AG04449 (cell line): Measurements from ENCODE around the gene ACVRL1.
A peak's percentile ranks its signal among the peaks of the same experiment; 100 is the strongest.

Source experiments
- CTCF ChIA-PET: fragments of 350-600 bp; formaldehyde crosslinking; extraction: SDS; loops from one replicate; lab custom pipeline; 2021; ENCODE audit warnings: antibody characterized with exemption; lab: Yijun Ruan, JAX
- POLR2A ChIA-PET: fragments of 400-600, 350-600 bp; formaldehyde crosslinking; extraction: SDS; loops from one replicate; lab custom pipeline; 2020; ENCODE audit warnings: antibody characterized with exemption, inconsistent platforms; lab: Yijun Ruan, JAX
- DNase-seq: peaks from one replicate; pipeline ENCODE4 v3.0.0-alpha.2; 2010; ENCODE audit warnings: low read depth, low spot score
- H3K4me3 ChIP-seq: 2 replicates; pipeline ENCODE4 v1.5.1; 2011; ENCODE audit warnings: low read depth, mild to moderate bottlenecking, control low read depth, low read length
- TF ChIP-seq, protein P1 (sequence below): IDR thresholded peaks from one replicate; pipeline ENCODE4 v1.5.1; 2011; ENCODE audit warnings: mild to moderate bottlenecking, moderate library complexity, low read length, control low read depth, inconsistent platforms; ENCODE audit not compliant: insufficient read depth; ENCODE audit errors: missing control alignments

Gene ACVRL1

DNA sequence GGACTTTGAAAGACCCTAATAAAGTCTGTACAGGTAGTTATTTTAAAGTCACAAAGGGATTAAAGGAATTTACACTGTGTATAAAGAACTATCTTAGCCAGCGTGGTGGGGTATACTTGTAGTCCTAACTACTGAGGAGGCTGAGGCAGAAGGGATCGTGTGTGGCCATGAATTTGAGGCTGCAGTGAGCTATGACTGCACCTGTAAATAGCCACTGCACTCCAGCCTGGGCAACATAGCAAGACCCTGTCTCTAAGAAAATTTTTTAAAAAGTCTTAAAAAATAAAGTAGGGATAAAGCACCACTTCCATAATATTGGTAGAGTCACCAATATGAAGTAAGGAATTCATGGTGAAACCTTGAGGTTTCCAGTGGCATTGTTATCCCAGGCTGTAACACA lies 62.3 kb downstream of the ACVRL1 start:
- TF ChIP-seq, protein P1, sequence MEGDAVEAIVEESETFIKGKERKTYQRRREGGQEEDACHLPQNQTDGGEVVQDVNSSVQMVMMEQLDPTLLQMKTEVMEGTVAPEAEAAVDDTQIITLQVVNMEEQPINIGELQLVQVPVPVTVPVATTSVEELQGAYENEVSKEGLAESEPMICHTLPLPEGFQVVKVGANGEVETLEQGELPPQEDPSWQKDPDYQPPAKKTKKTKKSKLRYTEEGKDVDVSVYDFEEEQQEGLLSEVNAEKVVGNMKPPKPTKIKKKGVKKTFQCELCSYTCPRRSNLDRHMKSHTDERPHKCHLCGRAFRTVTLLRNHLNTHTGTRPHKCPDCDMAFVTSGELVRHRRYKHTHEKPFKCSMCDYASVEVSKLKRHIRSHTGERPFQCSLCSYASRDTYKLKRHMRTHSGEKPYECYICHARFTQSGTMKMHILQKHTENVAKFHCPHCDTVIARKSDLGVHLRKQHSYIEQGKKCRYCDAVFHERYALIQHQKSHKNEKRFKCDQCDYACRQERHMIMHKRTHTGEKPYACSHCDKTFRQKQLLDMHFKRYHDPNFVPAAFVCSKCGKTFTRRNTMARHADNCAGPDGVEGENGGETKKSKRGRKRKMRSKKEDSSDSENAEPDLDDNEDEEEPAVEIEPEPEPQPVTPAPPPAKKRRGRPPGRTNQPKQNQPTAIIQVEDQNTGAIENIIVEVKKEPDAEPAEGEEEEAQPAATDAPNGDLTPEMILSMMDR, result no peak
- ChIA-PET CTCF (interaction anchor here (1.0 to 3.8 kb wide), 5 partner anchors 11 to 98 kb away, joined by 3 to 29 read pairs (median 7); no protein-coding TSS in a partner anchor), POLR2A (no interaction called here)
- no peak for DNase-seq
- H3K4me3 ChIP-seq, result no peak overlapping the region

GRCh38 chr12:51970904-51971646 lies 63.8 kb downstream of the ACVRL1 start:
- CTCF ChIA-PET, result interaction anchor here (0.9 to 3.8 kb wide), 16 partner anchors 9 to 100 kb away, joined by 3 to 29 read pairs (median 6); partner anchors contain the start of gene ACVRL1
- TF ChIP-seq, protein P1, result peak; percentile 61
- H3K4me3 ChIP-seq, result no peak overlapping the region
- DNase-seq, result no peak
- POLR2A ChIA-PET, result no interaction called here

DNA sequence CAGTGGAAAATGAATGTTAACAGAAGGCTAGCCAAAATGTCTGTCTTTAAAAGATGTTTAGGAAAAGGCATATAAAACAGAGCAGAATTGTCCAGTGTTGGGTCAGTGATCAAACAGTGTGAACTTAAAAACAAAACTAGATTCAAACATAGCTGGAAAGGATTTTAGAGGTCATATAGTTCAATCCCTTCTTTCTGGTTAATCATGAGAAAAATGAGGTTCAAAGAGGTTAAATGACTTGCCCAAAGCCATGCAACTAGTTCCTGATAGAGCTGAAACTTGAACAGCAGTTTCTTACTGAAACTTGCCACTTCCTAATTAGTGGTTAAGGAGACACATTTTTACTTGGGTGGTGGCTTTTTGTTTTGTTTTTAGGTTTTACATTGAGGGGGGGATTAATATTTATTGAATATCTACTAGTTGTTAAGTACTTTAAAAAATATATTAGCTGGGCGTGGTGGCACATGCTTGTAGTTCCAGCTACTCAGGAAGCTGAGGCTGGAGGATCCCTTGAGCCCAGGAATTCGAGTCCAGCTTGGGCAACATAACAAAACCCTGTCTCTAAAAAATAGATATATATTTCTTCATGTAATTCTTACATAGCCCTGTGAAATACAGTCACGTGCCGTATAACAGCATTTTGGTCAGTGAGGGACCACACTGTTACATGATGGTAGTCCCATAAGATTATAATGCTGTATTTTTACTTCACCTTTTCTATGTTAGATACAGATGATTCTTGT lies 64.5 kb downstream of the ACVRL1 start:
- TF ChIP-seq, protein P1, result no peak
- ChIA-PET CTCF (interaction anchor here (0.9 to 3.8 kb wide), 15 partner anchors 10 to 78 kb away, joined by 3 to 29 read pairs (median 7); partner anchors contain the start of gene ACVRL1), POLR2A (no interaction called here)
- no peak overlapping the region for H3K4me3 ChIP-seq
- DNase-seq, result no peak

DNA sequence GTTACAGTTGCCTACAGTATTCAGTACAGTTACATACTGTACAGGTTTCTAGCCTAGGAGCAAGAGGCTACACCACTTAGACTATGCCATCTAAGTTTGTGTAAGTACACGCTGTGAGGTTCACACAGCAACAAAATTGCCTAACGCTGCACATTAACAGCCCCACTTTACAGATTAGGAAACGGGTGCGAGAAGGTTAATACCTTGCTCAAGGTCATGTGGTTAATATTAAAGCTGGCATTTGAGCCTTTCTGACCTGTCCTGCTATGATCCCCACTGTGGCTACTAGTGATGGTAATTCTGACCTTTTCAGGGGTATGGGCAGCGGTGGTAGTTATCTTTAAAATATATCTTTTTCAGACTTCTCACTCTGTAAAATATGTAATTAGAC lies 65.1 kb downstream of the ACVRL1 start:
- ChIA-PET POLR2A (no interaction called here), CTCF (interaction anchor here (0.9 to 3.8 kb wide), 14 partner anchors 9 to 78 kb away, joined by 3 to 29 read pairs (median 7); partner anchors contain the start of gene ACVRL1)
- DNase-seq, result no peak
- H3K4me3 ChIP-seq, result no peak overlapping the region
- TF ChIP-seq, protein P1, result no peak

- TF ChIP-seq, protein P1, result no peak
- POLR2A ChIA-PET, result no interaction called here
- CTCF ChIA-PET, result interaction anchor here (1.1 to 3.8 kb wide), 10 partner anchors 9 to 79 kb away, joined by 3 to 29 read pairs (median 10); no protein-coding TSS in a partner anchor
- H3K4me3 ChIP-seq, result no peak overlapping the region
- no peak for DNase-seq
Measured at GRCh38 chr12:51972849-51973273, 65.6 kb downstream of the ACVRL1 start.
